SKM-1 treated with dmso at 0.1 percent for 144 hours (cell line): ENCODE results near the gene SMIM38.
"Not testable (repeated sequence)": the region's sequence is repeated elsewhere in the genome, so short reads cannot be mapped to it uniquely, and the experiment has no call there.

Experiments
- DNase-seq: peaks from one replicate; lab custom pipeline; 2025; ENCODE audit not compliant: unreplicated experiment; lab: John Stamatoyannopoulos, UW

SMIM38 gene

DNA sequence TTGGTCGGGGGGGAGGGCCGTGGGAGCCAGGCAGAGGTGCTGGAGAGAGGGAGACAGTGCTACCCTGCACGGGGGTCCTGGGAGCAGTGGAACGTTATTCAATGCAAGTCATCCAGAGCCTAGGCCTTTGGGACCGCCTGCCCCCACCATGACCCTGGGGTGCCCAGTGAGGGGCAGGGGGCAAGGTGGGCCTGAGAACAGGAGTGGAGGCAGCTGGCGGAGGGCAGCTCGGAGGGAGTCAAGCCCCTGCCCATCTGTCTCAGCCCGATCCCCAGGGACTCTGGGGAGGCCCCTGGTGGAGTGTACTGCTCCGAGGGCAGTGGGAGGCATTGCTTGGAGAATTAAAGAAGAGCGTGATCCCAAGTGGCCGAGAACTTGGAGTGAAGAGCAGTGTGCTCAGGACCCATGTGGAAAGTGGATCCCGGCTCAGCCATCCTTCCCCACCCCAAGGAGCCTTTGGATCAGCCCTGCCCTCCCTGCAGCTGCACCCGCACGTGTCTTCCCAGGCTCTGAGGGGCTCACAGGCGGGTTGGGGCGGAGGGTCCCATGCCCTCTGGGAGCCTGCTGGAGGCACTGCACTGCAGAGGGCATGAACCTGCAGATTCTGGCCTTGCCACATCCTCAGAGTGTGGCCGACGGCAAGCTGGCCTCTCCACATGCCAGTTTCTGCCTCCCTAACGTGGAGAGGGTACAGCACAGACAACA, 34.0 kb upstream of the SMIM38 start:
- no peak for DNase-seq

DNA sequence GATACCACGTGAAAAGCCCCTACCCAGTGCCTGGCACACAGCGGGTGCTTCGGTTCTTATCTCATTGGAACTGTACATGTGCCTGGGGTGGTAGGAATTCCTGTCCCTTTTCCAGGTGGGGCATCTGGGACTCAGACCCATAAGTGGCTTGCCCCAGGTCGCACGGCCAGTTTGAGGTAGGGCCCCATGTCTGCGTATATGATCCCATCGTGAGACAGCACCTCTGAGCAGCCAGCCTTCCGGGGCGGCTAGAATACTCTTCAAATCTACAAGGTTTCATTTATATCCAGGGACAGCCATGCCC, 33.5 kb upstream of the SMIM38 start:
- no peak for DNase-seq

DNA sequence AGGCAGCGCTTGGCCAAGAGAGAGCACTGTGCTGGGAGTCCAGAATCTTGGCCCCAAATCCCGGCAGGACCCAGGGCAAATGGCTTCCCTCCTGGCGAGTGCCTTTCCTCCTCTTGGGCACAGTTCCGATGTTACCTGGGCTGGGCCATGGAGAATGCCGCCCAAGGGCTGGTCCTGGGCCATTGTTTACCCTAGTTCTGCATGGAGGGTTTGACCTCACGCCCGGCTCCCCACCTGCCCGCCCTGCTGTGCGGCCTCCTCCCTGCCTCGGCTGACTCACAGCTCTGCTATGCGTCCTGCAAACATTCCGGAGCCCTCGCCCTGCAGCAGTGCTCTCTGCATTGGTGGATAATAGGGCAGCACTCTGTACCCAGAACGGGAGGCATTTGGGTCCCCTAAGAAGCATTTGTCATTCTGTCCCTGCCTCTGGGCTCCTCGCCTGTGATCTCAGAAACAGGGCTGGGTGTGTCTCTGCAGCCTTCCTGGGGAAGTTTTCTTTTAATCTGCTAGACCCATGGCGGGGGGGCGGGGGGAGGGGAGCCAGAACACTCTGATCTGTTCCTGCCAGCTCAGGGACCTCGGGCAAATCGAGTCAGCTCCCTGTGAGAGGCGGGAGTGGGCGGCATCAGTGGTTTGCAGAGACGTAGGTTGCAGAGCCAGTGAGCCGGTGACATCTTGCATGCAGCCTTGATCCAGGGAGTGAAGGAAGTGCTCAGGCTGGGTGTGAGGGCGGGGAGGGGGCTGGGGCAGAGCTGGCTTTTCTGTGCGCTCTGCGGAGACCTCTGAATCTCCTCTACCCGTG, 32.9 kb upstream of the SMIM38 start:
- DNase-seq: no peak

DNA sequence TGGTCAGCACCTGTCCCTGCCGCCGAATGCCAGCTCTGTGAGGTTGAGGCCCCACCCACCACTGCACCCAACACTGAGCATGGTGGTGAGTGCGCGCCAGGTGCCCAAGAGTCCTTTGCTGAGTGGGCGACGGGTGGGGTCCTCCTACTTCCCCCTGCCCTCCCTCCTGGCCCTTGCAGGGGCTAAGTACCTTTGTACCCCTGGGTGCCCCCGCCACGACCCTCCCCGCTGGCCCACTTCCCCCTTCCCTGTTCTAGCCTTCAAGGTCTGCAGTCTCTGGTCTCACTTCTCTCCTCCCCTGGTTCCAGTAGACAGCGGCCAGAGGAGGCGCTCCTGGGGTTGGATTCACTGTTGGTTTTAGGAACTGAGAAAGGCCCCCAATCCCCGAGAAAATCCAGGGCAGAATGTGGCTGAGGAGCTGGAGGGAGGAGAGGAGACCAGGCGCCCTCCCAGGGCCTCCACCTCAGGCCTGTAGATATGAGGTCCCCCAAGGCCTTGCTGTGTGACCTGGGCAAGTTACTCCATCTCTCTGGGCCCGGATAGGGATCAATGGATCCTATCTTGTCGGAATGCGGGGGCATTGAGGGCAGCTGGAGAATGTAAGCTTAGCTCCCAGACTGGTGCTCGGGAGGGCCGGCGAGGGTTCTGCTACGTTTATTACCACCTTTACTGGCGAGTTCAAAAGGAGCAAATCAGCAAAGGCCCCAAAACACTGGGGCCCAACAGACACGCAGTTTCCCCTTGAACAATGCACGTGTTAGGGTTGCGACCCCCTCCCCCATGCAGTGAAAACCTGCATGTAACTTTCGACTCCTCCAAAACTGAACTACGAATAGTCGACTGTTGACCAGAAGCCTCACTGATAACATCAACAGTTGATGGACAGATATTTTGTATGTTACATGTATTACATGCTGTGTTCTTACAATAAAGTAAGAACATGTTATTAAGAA, 31.9 kb upstream of the SMIM38 start:
- no peak for DNase-seq

DNA sequence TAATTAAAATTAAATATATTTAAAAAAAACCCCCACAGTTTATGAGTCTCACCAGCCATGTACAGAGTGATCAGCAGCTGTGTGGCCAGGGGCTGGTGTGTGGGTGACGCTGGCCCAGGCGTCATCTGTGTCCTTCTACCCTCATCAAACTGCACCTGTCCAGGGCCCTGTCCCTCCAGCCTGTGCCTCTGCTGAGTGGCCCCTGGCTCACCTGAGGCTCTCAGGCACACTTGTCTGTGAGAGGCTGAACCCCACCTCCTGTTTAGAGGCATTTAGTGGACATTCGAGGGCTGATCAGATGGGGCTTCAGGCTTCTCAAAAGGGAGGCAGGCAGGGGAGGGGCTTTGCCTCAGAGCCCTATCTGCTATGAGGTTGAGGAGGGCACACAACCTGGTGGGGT, 29.9 kb upstream of the SMIM38 start:
- DNase-seq: no peak

DNA sequence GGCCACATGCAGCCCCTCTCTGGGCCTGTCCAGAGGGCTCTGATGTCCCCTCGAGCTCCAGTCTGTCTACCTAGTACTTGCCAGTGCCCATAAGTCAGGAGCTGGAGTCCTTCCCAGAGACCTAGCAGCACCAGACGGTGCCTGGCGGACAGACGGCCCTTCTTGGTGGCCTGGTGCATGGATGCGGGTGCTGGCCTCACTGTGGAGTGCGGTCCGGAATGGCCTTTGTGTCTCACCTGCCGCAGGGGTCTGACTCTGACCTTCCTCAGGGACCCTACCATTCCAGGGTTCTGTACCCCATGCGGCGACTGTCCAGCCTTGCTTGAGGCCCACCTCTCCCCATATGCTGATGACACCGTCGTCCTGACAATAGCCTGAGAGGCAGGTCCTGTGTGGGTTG, 29.4 kb upstream of the SMIM38 start:
- no peak for DNase-seq

DNA sequence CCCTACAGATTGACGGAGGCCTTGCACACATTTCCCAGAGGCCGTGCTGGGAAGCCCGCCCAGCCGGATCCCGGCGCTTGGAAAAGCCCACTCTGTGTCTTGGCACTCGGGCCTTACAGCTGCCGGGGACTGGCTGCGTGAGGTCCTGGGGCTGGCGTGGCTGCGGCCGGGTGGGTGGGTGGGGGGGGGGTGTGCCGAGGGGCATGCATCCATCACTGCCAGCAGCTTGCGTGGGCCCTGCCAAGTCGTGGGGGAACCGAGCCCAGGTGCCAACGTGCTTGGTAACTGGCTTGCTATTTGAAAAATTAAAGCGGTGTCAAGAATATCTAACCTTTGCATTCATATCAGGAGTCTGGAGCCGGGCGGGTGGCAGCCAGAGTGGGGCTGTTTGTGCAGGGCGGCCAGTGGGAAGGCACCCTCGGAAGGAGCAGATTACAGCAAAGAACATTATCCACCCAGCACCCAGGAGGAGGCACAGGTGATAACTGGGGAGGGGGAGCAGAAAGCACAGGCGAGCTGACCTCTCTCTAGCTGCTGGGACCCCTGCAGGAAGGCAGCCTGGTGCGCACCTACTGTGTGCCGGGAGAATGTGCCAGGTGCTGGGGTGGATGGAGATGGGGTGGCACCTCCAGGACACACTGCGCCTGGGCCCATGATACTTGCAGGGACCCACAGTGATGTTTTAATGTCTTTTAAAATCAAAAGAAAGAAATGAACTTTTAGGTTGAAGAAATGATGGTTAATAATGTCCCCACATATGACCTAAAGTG, 28.5 kb upstream of the SMIM38 start:
- no peak for DNase-seq

DNA sequence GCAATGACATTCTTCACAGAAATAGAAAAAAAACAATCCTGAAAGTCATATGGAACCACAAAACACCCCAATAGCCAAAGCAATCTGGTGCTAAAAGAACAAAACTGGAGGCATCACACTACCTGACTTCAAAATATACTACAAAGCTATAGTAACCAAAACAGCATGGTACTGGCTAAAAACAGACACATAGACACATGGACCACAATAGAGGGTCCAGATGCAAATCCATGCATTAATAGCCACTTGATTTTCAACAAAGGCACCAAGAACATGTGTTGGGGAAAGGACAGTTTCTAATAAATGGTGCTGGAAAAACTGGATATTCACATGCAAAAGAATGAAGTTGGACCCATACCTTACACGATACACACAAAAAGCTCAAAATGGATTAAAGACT, 27.9 kb upstream of the SMIM38 start:
- DNase-seq: no peak

DNA sequence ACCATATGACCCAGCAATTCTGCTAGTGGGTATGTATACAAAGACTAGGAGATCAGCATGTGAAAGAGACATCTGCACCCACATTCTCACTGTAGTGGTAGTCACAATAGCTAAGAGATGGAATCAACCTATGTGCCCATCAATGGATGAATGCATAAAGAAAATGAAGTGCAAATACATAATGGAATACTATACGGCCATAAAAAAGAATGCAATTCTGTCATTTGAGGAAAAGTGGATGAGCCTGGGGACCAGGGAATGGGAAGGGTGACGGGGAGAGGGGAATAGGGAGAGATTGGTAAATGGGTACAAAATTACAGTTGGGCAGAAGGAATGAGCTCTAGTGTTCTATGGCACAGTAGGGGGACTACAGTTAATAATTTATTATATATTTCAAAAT, 26.7 kb upstream of the SMIM38 start:
- no peak for DNase-seq

DNA sequence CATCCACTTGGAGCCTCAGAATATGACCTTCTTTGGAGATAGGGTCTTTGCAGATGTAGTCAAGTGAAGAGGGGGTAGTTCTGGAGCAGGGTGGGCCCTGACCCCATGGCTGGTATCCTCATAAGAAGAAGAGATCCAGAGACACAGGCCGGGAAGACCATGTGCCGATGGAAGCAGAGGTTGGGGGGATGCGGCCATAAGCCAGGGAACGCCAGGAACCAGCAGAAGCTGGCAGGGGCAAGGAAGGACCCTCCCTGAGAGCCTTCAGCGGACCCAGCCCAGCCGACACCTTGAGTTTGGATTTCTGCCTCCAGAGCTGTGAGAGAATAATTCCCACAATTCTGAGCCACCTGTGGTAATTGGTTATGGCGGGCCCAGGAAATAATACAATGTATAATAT, 26.1 kb upstream of the SMIM38 start:
- no peak for DNase-seq

DNA sequence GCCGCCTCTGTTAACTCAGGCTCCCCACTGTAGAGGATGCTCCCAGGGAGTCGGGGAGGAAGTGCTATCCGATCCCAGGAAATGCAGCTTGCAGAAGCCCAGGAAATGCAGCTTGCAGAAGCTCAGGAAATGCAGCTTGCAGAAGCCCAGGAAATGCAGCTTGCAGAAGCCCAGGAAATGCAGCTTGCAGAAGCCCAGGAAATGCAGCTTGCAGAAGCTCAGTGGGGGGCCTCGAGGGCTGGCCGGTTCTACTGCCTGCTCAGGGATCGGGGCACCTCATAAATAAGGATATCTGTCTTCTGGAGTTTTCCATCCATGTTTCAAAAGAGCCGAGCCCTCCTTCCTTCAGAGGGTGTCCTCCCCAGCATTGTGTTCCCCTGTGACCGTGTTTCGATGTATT, 25.1 kb upstream of the SMIM38 start:
- no peak for DNase-seq

DNA sequence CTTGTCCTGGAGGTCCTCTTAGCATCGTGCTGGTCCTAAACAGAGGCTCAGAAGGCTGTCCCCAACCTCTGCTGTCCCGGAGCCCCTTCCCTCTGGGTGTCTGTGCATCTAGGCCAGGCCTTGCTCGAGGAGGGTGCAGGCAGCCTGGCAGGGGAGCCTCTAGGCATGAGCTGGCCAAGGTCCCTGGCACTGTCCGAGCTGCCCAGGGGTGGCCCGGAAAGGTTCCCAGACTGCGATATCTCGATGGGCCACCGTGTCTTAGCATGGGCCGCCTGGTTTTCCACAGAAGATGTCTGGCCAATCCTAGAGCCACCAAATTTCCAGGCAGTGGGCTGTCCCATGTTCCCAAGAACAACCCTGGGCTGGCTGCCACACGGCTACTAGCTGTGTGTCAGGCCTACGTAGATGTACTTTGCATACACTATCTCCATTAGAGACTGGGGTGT, 24.6 kb upstream of the SMIM38 start:
- no peak for DNase-seq

DNA sequence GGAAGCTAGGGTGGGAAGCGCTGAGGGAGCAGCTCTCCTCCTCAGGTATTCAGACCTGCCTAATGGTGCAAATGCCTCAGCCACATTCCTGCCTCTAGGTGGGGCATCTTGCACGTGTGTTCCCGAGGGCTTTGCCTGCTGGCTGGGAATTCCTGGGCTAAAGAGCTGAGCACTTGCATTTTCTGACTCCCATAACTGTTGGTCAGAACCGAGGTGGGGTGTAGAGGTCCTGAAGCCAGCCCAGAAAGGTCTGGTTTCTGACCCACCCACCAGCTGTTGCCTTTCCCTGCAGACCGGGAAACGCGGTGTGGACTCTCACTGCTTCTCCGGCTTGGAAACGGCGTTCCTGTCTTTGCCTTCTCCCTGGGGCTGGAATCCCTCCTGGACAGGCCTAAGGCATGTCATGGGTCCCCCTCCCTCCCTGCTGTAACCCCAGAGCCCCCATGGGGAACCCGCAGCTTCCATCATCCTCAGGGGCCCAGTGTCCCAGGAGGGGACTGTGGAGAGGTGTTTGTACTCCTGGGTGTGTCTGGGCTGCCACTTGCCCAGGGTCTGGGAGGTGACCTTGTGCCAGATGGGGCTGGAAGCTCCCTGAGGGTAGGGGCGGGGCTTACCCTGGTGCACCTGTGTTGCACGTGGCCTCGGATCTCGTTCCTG, 24.0 kb upstream of the SMIM38 start:
- no peak for DNase-seq

DNA sequence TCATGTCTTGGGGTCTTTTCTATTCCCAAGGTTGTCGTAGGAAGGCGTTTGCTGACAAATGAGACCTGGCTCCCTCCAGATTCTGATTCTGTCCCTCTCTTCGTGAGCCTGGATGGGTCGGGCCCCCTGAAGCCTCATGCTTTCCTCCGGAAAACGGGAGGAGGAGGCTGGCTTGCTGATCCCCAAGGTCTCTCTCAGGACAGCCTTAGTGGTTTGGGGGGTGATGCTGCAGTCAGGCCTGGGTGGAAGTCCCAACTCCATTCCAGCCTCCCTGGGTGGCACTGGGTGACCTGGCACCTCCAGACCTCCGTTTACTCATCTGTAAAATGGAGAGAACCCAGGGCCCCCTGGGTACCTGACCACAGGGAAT, 23.4 kb upstream of the SMIM38 start:
- DNase-seq: no peak

DNA sequence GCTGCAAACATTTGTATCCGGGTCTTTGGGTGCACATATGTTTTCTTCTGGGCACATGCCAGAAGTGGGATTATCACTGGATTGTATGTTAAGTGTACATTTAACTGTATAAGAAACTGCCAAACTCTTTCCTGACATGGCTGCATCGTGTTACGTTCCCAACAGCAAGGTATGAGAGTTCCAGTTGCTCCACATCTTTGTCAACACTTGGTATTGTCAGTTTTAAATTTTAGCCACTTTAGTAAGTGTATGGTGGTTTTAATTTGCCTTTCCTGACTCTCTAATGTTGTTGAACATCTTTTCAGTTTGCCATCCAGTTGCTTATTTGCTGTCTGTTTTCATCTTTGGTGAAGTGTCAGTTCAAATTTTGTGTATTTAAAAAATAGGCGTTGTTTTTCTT, 22.5 kb upstream of the SMIM38 start:
- DNase-seq: no peak

DNA sequence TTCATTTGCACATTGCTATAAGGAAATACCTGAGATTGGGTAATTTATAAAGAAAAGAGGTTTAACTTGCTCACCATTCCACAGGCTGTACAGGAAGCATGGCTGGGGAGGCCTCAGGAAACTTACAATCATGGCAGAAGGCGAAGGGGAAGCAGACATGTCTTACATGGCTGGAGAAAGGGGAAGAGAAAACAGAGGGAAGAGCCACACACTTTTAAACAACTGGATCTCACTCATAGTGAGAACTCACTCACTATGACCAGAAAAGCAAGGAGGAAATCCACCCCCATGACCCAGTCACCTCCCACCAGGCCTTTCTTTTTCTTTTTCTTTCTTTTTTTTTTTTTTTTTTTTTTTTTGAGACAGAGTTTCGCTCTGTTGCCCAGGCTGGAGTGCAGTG, 21.6 kb upstream of the SMIM38 start:
- DNase-seq: not testable (repeated sequence)

DNA sequence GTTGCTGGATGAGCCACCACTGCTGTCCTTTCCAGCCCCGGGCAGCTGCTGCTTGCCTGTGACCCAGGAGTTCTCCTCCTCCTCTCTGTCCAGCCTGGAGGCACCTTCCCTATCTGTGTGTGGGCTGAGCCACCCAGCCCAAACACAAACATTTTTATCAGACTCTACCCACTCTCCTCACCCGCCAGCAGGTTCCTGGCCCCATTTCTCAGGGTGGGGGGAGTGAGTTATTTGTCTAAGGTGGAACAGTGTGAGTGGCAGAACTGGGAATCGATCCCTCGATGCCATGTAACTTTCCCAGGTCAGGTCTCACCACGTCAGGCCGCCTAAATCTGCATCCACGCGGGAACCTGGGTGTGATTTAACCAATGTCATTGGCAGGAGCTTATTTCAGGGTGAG, 20.8 kb upstream of the SMIM38 start:
- DNase-seq: no peak

DNA sequence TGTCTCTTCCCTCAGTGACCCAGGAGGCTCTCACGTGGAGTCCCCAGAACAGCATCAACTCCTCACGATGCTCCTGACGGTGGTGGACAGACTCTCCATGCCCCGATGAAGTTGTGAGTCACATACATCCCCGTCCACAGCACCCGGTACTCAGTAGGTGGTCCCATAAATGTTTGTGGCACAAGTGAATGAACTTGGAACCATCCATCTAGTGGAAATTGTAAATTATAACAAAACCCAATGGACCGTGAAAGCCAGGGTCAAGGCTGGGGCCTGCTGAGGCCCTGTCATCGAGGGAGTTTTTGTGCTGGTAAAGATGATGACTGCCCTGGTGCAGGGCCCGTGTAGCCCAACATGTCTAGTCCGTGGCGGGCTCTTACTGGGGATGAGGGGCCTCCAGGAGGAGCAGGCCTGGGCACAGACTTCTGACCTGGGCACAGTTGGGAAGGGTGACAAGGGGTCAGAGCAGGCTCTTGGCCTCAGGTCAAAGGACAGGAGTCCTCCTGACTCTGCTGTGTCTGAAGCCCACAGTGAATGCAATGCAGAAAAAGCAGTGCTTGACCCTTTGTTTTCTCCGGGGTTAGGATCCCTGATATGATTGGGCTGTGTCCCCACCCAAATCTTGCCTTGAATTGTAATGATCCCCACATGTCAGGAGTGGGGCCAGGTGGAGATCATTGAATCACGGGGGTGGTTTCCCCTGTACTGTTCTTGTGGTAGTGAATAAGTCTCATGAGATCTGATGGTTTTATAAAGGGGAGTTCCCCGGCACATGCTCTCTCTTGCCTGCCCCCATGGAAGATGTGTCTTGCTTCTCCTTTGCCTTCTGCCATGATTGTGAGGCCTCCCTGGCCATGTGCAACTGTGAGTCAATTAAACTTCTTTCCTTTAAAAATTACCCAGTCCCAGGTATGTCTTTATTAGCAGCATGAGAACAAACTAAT, 20.0 kb upstream of the SMIM38 start:
- no peak for DNase-seq

DNA sequence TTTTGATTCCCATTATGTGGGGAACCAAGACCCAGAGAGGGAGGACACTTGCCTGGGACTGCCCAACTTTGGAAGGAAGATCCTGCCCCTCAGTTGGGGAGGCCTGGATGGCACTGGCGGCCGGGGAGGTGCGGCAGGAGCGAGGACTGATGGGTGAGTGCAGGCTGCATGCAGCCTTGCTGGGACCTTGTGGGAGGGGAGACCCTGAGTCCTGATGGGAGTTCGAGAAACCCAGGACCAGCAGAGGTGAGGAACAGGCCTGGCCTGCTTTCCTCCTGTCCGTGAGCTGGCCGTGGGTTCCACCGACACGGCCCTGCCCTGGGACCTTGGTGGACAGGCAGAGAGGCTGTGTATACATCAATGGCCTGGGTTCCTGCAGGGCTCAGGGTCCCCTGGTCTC, 19.3 kb upstream of the SMIM38 start:
- no peak for DNase-seq
